ENCODE measurements around the gene MCF2.

Gene MCF2

GRCh38 chrX:139600105-139600504 lies 107.9 kb downstream of the MCF2 start:
- no peak for DNase-seq (ENCODE audit: low read depth in 3 of 3)

- DNase-seq (ENCODE audit: low read depth in 3 of 3): no peak
These were observed 111.9 kb downstream of the MCF2 start for GRCh38 chrX:139596068-139596467.

GRCh38 chrX:139585613-139586012 lies 122.4 kb downstream of the MCF2 start:
- DNase-seq (ENCODE audit: low read depth in 3 of 3): no peak

GRCh38 chrX:139581068-139581467 lies 126.9 kb downstream of the MCF2 start:
- DNase-seq (ENCODE audit: low read depth in 3 of 3): no peak

- DNase-seq (ENCODE audit: low read depth in 3 of 3): no peak
These were observed 141.0 kb downstream of the MCF2 start for GRCh38 chrX:139566981-139567380.

GRCh38 chrX:139563251-139563650 lies 144.7 kb downstream of the MCF2 start:
- no peak for DNase-seq (ENCODE audit: low read depth in 3 of 3)

GRCh38 chrX:139560221-139560620 lies 147.7 kb downstream of the MCF2 start:
- no peak for DNase-seq (ENCODE audit: low read depth in 3 of 3)

- DNase-seq (ENCODE audit: low read depth in 3 of 3): no peak
These were observed 148.5 kb downstream of the MCF2 start for GRCh38 chrX:139559383-139560042.

GRCh38 chrX:139554991-139555675 lies 152.8 kb downstream of the MCF2 start:
- no peak for DNase-seq (ENCODE audit: low read depth in 3 of 3)

- no peak for DNase-seq (ENCODE audit: low read depth in 3 of 3)
These were observed 153.6 kb downstream of the MCF2 start for GRCh38 chrX:139554376-139554775.

GRCh38 chrX:139544591-139544990 lies 163.4 kb downstream of the MCF2 start:
- no peak for DNase-seq (ENCODE audit: low read depth in 3 of 3)

- no peak for DNase-seq (ENCODE audit: low read depth in 3 of 3)
These were observed 164.0 kb downstream of the MCF2 start for GRCh38 chrX:139543920-139544319.

- DNase-seq (ENCODE audit: low read depth in 3 of 3): no peak
These were observed 165.3 kb downstream of the MCF2 start for GRCh38 chrX:139542652-139543051.

GRCh38 chrX:139538907-139539790 lies 168.8 kb downstream of the MCF2 start:
- no peak for DNase-seq (ENCODE audit: low read depth in 3 of 3)

- DNase-seq (ENCODE audit: low read depth in 3 of 3): no peak
These were observed 174.5 kb downstream of the MCF2 start for GRCh38 chrX:139533444-139533843.

- no peak for DNase-seq (ENCODE audit: low read depth in 3 of 3)
These were observed 175.1 kb downstream of the MCF2 start for GRCh38 chrX:139532834-139533233.

Data from stimulated activated CD4-positive, alpha-beta T cell treated with anti-CD3 and anti-CD28 coated beads, TNF-alpha, amount 100 ng/mL, for 4 hours (primary cell).